ENCODE results near the gene CEACAM19. TPM values are rescaled to one million over a fixed set of nuclear protein-coding genes. Genes with fewer than 3 reads are reported as not detected.
"Not testable (repeated sequence)": the region's sequence is repeated elsewhere in the genome, so short reads cannot be mapped to it uniquely, and the experiment has no call there.

CEACAM19 gene
- total RNA-seq, 2 donors from 2014 or later = 5.3 to 6.1 TPM

- intact Hi-C loops (cut with DNase I) = no loop called here
- Histone ChIP-seq H3K9ac (ENCODE audit: low read depth in 2 of 2, low read length in 2 of 2) (no peak overlapping the region), H3K27me3 (no peaks in the 10 kb centered on the region), H3K27ac (no peak overlapping the region), H3K36me3 (no peaks in the 10 kb centered on the region), H3K4me3 (no peak overlapping the region), H3K9me3 (no peaks in the 10 kb centered on the region), H3K4me1 (peaks cover 4% of the 10 kb centered on the region)
- DNase-seq = no peak
- TF ChIP-seq CTCF (IDR thresholded peaks at IDR 0.05) = no peak
Measured at GRCh38 chr19:44682807-44683206, 11.5 kb downstream of the CEACAM19 start.

GRCh38 chr19:44683434-44684210 lies 12.3 kb downstream of the CEACAM19 start:
- Histone ChIP-seq H3K36me3 (no peaks in the 10 kb centered on the region), H3K4me1 (peaks cover 4% of the 10 kb centered on the region), H3K27me3 (no peaks in the 10 kb centered on the region), H3K4me3 (no peak overlapping the region), H3K9ac (ENCODE audit: low read depth in 2 of 2, low read length in 2 of 2) (no peak overlapping the region), H3K9me3 (no peaks in the 10 kb centered on the region), H3K27ac (no peak overlapping the region)
- intact Hi-C loops (cut with DNase I) = no loop called here
- no peak for TF ChIP-seq CTCF (IDR thresholded peaks at IDR 0.05)
- no peak for DNase-seq

GRCh38 chr19:44684396-44684795 lies 13.1 kb downstream of the CEACAM19 start:
- H3K27ac ChIP-seq = peak overlapping the region; percentile 50

GRCh38 chr19:44684892-44685863 lies 13.9 kb downstream of the CEACAM19 start:
- no peaks in the 10 kb centered on the region for H3K27me3 ChIP-seq
- H3K9me3 ChIP-seq = no peaks in the 10 kb centered on the region
- no peak for DNase-seq
- H3K4me3 ChIP-seq = no peak overlapping the region
- peaks cover 4% of the 10 kb centered on the region for H3K4me1 ChIP-seq
- intact Hi-C loops (cut with DNase I) = loop anchor here (5.0 kb wide), 2 partner anchors 37 to 87 kb away; no protein-coding TSS in a partner anchor
- H3K9ac ChIP-seq (ENCODE audit: low read depth in 2 of 2, low read length in 2 of 2) = no peak overlapping the region
- peak overlapping the region; percentile 50 for H3K27ac ChIP-seq
- H3K36me3 ChIP-seq = no peaks in the 10 kb centered on the region
- TF ChIP-seq CTCF (IDR thresholded peaks at IDR 0.05) = no peak

More at GRCh38 chr19:44684396-44684795, 13.1 kb downstream of the CEACAM19 start:
- H3K4me3 ChIP-seq; H3K27me3 ChIP-seq; H3K4me1 ChIP-seq; DNase-seq; H3K9me3 ChIP-seq; H3K9ac ChIP-seq (ENCODE audit: low read depth in 2 of 2, low read length in 2 of 2); H3K36me3 ChIP-seq; intact Hi-C loops (cut with DNase I): not testable (repeated sequence)

- no peak for DNase-seq
- intact Hi-C loops (cut with DNase I) = loop anchor here (5.0 kb wide), 2 partner anchors 36 to 86 kb away; no protein-coding TSS in a partner anchor
- H3K9ac ChIP-seq (ENCODE audit: low read depth in 2 of 2, low read length in 2 of 2) = no peak overlapping the region
- peak overlapping the region; percentile 50 for H3K27ac ChIP-seq
- peaks cover 2% of the 10 kb centered on the region for H3K4me1 ChIP-seq
- no peaks in the 10 kb centered on the region for H3K27me3 ChIP-seq
- H3K36me3 ChIP-seq = no peaks in the 10 kb centered on the region
- TF ChIP-seq CTCF (IDR thresholded peaks at IDR 0.05) = no peak
- H3K9me3 ChIP-seq = no peaks in the 10 kb centered on the region
- H3K4me3 ChIP-seq = no peak overlapping the region
Measured at GRCh38 chr19:44685877-44686276, 14.6 kb downstream of the CEACAM19 start.
